Heart left ventricle (tissue), 16 donors: ENCODE results near the gene NARS2. TPM values are rescaled to one million over a fixed set of nuclear protein-coding genes. Genes with fewer than 3 reads are reported as not detected.

ENCODE experiments used
- ATAC-seq, 4 donors: fragments of 200-7000 bp; cut with Tn5 transposase; one replicate each; pipeline ENCODE4 v1.9.1; 2020 to 2022; ENCODE audit warnings: moderate library complexity in 4 of 4, mild to moderate bottlenecking in 3 of 4, moderate number of reproducible peaks in 1 of 4
- DNase-seq, 5 donors: peaks; one replicate each; pipeline ENCODE4 v3.0.0-alpha.2; 2020
- H3K27ac ChIP-seq, 12 donors: fragments of 200-600 bp; sonication (generic) in 4 of 12; one replicate each; pipeline versions ENCODE4 v1.5.0 to v1.8.0; 2016 to 2022; ENCODE audit warnings: mild to moderate bottlenecking in 2 of 12
- H3K27me3 ChIP-seq, 9 donors: fragments of 200-600 bp; sonication (generic) in 2 of 9; one replicate each; pipeline versions ENCODE4 v1.5.1 to v1.8.0; 2016 to 2022; ENCODE audit warnings: mild to moderate bottlenecking in 3 of 9
- H3K36me3 ChIP-seq, 9 donors: fragments of 200-600 bp; sonication (generic) in 2 of 9; one replicate each; pipeline versions ENCODE4 v1.5.0 to v1.8.0; 2018 to 2022; ENCODE audit warnings: mild to moderate bottlenecking in 2 of 9
- H3K4me1 ChIP-seq, 12 donors: fragments of 200-600 bp; sonication (generic) in 4 of 12; one replicate each; pipeline versions ENCODE4 v1.5.0 to v1.8.0; 2016 to 2022; ENCODE audit warnings: mild to moderate bottlenecking in 3 of 12
- H3K4me3 ChIP-seq, 12 donors: fragments of 200-600 bp; sonication (generic) in 4 of 12; one replicate each; pipeline versions ENCODE4 v1.5.0 to v1.8.0; 2017 to 2022; ENCODE audit warnings: mild to moderate bottlenecking in 9 of 12, moderate library complexity in 4 of 12
- H3K9me3 ChIP-seq, 12 donors: fragments of 200-600 bp; sonication (generic) in 4 of 12; one replicate each; pipeline versions ENCODE4 v1.5.0 to v1.8.0; 2016 to 2022; ENCODE audit warnings: mild to moderate bottlenecking in 1 of 12
- POLR2A ChIP-seq, 2 donors: fragments of 450-650 bp; IDR thresholded peaks; one replicate each; pipeline ENCODE4 v1.6.1; 2017; ENCODE audit warnings: antibody characterized with exemption in 2 of 2, mild to moderate bottlenecking in 2 of 2, moderate library complexity in 2 of 2
- WGBS, 4 donors: extraction: QIAGEN DNeasy Blood & Tissue Kit in 2 of 4; methylation state at CpG; one replicate each; pipeline versions ENCODE4 v1.1.5 to v1.1.7; 2013 to 2018; 5-methylcytosine and 5-hydroxymethylcytosine counted together
- intact Hi-C, 10 donors: fragments of 100-400 bp; cut with DNase I; formaldehyde crosslinking; loops; one replicate each; pipeline versions ENCODE4 v1.11.1 to v1.14.2; 2022
- polyA plus RNA-seq, 2 donors: library from polyadenylated mRNA; stranded (reverse); fragments of 200-250 nt; gene quantifications; one replicate each; pipeline ENCODE4 v1.2.3, GENCODE V29; 2013
- total RNA-seq, 9 donors: library from RNA; depleted of rRNA in 2 of 9; stranded (reverse); fragments of >200 nt in 2 of 9; fragmentation: NEBNext Ultra II Directional in 3 of 9; extraction: Animal tissue kit (Norgen Biotek cat#: 25700) in 3 of 9; gene quantifications; one replicate each; pipeline versions ENCODE4 v1.1.0 to v1.2.4, GENCODE V29; 2016 to 2023
- TF ChIP-seq, protein P1 (sequence below), 12 donors: fragments of 200-600 bp; sonication (generic) in 4 of 12; IDR thresholded peaks; one replicate each; pipeline versions ENCODE4 v1.5.0 to v1.8.0; 2018 to 2022; ENCODE audit warnings: antibody characterized with exemption in 12 of 12, mild to moderate bottlenecking in 5 of 12
- donor health status: ischemic (EF 13 %, LVEDD 7.1; RV severe dilation, severe dysfunction).
- donor health status: healthy with polysubstance abuse.
- donor health status: DM: no; HTN: yes; CAD: no.
- donor health status: DM: no; HTN: no; CAD: no.
- donor health status: ischemic (EF 25% LVEDD 6.9; RV normal size, moderate dysfunction).
- donor health status: ischemic (EF 25% LVEDD 5.7; RV mildly dilated, moderate dysfunction).
- donor health status: healthy.
- donor health status: DM: yes; HTN: yes; CAD: no.
- donor health status: ischemic (EF 35%, LVEDD 5.7; RV mildly dilated, moderate dysfunction).
- donor health status: nonischemic (EF 11% LVEDD 7.7; RV severe dilation, severe dysfunction).
- donor health status: DM: yes; HTN: yes; CAD: no.
- donor health status: PGD.
- donor health status: ischemic (EF 29% LVEDD 5.4; RV normal size, mild dysfunction).
- donor health status: nonischemic (EF 23%, LVEDD 6.1; RV moderate dilation, normal function).

NARS2 gene
- total and polyA plus RNA-seq, 11 donors, result 9.9 to 23.2 (median 15.8) TPM

DNA sequence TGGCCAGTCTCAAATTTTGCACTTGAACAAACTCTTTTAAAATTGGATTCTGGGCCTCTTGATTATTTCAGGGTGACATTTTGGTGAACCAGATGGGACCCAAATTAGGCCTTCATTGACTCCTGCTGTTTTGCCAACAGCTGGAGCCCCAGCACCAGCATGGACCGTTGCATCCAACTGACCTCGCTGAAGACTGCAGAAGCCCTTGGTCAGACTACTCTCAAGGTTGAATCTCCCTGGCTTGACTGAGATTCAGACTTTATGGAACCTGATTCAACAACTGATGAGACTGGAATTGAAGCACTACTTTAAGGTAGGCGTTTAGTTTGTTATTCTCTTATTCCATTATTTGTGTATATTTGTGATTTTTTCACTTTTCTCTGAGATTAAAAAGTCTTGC lies 41.7 kb downstream of the NARS2 start:
- WGBS, 4 donors, result 87 to 97% (median 93%) methylated on average over 3 of the region's 3 CpGs
- no peaks in the 10 kb centered on the region for H3K27me3 ChIP-seq
- intact Hi-C loops, result no loop called here
- H3K4me1 ChIP-seq, result no peaks in the 10 kb centered on the region
- TF ChIP-seq, protein P1, sequence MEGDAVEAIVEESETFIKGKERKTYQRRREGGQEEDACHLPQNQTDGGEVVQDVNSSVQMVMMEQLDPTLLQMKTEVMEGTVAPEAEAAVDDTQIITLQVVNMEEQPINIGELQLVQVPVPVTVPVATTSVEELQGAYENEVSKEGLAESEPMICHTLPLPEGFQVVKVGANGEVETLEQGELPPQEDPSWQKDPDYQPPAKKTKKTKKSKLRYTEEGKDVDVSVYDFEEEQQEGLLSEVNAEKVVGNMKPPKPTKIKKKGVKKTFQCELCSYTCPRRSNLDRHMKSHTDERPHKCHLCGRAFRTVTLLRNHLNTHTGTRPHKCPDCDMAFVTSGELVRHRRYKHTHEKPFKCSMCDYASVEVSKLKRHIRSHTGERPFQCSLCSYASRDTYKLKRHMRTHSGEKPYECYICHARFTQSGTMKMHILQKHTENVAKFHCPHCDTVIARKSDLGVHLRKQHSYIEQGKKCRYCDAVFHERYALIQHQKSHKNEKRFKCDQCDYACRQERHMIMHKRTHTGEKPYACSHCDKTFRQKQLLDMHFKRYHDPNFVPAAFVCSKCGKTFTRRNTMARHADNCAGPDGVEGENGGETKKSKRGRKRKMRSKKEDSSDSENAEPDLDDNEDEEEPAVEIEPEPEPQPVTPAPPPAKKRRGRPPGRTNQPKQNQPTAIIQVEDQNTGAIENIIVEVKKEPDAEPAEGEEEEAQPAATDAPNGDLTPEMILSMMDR (IDR thresholded peaks at IDR 0.05), result no peak
- TF ChIP-seq POLR2A (IDR thresholded peaks at IDR 0.05), result no peak
- H3K27ac ChIP-seq, result peak overlapping the region in 1 of 12 donors; percentile 63
- H3K4me3 ChIP-seq, result no peak overlapping the region
- DNase-seq (no peak), ATAC-seq (no peak)
- H3K36me3 ChIP-seq, result peaks cover 0 to 14% (median 0%) of the 10 kb centered on the region in 9 donors
- no peaks in the 10 kb centered on the region for H3K9me3 ChIP-seq

DNA sequence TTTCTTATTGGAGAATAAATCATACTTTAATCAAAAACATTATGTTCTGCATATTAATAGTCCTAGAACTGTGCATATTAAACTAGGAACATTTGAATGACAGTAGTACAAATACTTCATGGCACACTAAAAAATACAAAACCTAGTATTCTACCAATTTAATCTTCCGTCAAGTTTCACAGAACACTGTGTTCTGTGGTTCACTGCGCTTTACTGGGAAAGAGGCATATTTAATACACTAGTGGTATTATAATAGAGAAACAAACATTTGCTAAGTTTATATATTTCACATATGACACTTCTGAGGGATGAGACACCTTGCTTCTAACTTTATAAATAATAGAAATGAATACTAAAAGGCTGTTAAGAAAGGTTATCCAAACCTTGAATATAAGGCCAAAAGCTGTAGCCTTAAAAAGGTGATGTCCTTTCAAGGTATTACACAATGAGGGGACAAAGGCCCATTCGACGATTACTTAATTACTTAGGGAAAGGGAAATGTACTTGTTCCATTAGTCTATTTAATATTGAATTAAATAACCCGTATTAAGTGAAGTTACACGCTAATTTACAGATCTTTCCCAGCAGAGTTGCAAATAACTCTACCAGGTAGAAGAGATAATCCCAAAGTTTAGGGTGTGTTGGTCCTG lies 48.0 kb downstream of the NARS2 start:
- TF ChIP-seq POLR2A (IDR thresholded peaks at IDR 0.05), result no peak
- TF ChIP-seq, protein P1 (IDR thresholded peaks at IDR 0.05), result no peak
- Histone ChIP-seq H3K36me3 (peaks cover 0 to 3% (median 0%) of the 10 kb centered on the region in 9 donors), H3K9me3 (peaks cover 0 to 4% (median 0%) of the 10 kb centered on the region in 12 donors), H3K4me1 (no peaks in the 10 kb centered on the region), H3K4me3 (no peak overlapping the region), H3K27me3 (no peaks in the 10 kb centered on the region), H3K27ac (no peak overlapping the region)
- ATAC-seq (no peak), DNase-seq (no peak)
- 78 to 88% (median 86%) methylated on average over 6 of the region's 6 CpGs for WGBS, 4 donors
- intact Hi-C loops, result no loop called here

DNA sequence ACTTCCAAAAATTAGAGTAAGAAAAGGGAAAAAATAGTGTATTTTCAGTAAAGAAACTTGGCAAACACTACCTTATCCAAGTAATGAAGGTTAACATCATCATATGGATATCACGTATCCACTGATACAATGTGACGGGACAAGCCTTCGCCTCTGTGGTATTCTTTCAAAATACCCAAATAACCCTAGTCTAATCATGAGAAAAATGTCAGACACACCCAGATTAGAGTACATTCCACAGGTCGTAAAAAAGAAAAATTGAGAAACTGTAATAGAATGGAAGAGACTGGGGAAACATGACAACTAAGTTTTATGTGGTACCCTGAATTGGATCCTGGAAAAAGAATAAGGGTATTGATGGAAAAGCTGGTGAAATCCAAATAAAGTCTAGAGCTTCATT lies 48.9 kb downstream of the NARS2 start:
- peaks cover 0 to 4% (median 0%) of the 10 kb centered on the region in 12 donors for H3K9me3 ChIP-seq
- H3K27me3 ChIP-seq, result no peaks in the 10 kb centered on the region
- intact Hi-C loops, result no loop called here
- DNase-seq, result no peak
- H3K27ac ChIP-seq, result no peak overlapping the region
- TF ChIP-seq, protein P1 (IDR thresholded peaks at IDR 0.05), result no peak
- no peak for TF ChIP-seq POLR2A (IDR thresholded peaks at IDR 0.05)
- peaks cover 0 to 3% (median 0%) of the 10 kb centered on the region in 9 donors for H3K36me3 ChIP-seq
- no peak for ATAC-seq
- WGBS, 4 donors, result 91 to 95% (median 92%) methylated on average over 4 of the region's 4 CpGs
- H3K4me3 ChIP-seq, result no peak overlapping the region
- no peaks in the 10 kb centered on the region for H3K4me1 ChIP-seq

DNA sequence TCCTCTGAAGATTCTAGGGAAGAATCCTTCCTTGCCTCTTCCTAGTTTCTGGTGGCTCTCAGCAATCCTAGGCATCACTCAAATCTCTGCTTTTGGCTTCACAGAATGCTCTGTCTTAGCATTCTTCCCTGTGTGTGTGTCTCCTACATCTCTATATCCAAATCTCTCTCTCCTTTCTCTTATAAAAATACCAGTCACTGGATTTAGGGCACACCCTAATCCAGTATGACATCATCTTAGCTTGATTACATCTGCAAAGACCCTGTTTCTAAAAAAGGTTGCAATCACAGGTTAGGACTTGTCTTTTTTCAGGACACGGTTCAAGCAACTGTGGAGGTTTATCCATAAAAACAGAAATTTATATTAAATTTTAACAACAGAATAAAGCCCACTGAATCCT lies 54.4 kb downstream of the NARS2 start:
- TF ChIP-seq POLR2A (IDR thresholded peaks at IDR 0.05), result no peak
- TF ChIP-seq, protein P1 (IDR thresholded peaks at IDR 0.05), result no peak
- Histone ChIP-seq H3K4me3 (no peak overlapping the region), H3K9me3 (peaks cover 0 to 4% (median 0%) of the 10 kb centered on the region in 12 donors), H3K27ac (no peak overlapping the region), H3K27me3 (no peaks in the 10 kb centered on the region), H3K36me3 (no peaks in the 10 kb centered on the region), H3K4me1 (peaks cover 0 to 2% (median 0%) of the 10 kb centered on the region in 12 donors)
- ATAC-seq (no peak), DNase-seq (no peak)
- intact Hi-C loops, result no loop called here
- 90 to 100% (median 96%) methylated on average over 1 of the region's 1 CpG for WGBS, 4 donors
